ENCODE results near the gene FHOD3.

The FHOD3 gene

GRCh38 chr18:36567800-36568199 is 270.3 kb downstream of the FHOD3 start:
- no peak for DNase-seq

GRCh38 chr18:36568487-36568886 is 271.0 kb downstream of the FHOD3 start:
- no peak for DNase-seq

- peak; percentile 7 to 22 for DNase-seq
These were observed 274.8 kb downstream of the FHOD3 start for GRCh38 chr18:36572135-36572856.

- DNase-seq = no peak
These were observed 278.8 kb downstream of the FHOD3 start for GRCh38 chr18:36576339-36576738.

GRCh38 chr18:36578871-36579710 is 281.6 kb downstream of the FHOD3 start:
- DNase-seq = no peak

GRCh38 chr18:36580266-36580665 is 282.8 kb downstream of the FHOD3 start:
- no peak for DNase-seq

GRCh38 chr18:36580874-36581750 is 283.6 kb downstream of the FHOD3 start:
- no peak for DNase-seq

- no peak for DNase-seq
These were observed 285.7 kb downstream of the FHOD3 start for GRCh38 chr18:36582988-36583745.

- no peak for DNase-seq
These were observed 292.5 kb downstream of the FHOD3 start for GRCh38 chr18:36589857-36590543.

GRCh38 chr18:36590621-36591580 is 293.4 kb downstream of the FHOD3 start:
- no peak for DNase-seq

GRCh38 chr18:36592282-36592681 is 294.8 kb downstream of the FHOD3 start:
- no peak for DNase-seq

- no peak for DNase-seq
These were observed 295.5 kb downstream of the FHOD3 start for GRCh38 chr18:36593001-36593400.

- no peak for DNase-seq
These were observed 296.1 kb downstream of the FHOD3 start for GRCh38 chr18:36593641-36594040.

GRCh38 chr18:36594621-36595020 is 297.1 kb downstream of the FHOD3 start:
- no peak for DNase-seq

GRCh38 chr18:36595046-36595817 is 297.7 kb downstream of the FHOD3 start:
- no peak for DNase-seq

GRCh38 chr18:36595818-36596215 is 298.3 kb downstream of the FHOD3 start:
- DNase-seq = no peak

GRCh38 chr18:36597636-36598035 is 300.1 kb downstream of the FHOD3 start:
- DNase-seq = no peak

GRCh38 chr18:36600548-36600947 is 303.0 kb downstream of the FHOD3 start:
- no peak for DNase-seq

GRCh38 chr18:36601316-36601715 is 303.8 kb downstream of the FHOD3 start:
- DNase-seq = no peak

- no peak for DNase-seq
These were observed 304.6 kb downstream of the FHOD3 start for GRCh38 chr18:36602071-36602470.
